Measurements from ENCODE around the gene VWA2.

VWA2 gene

GRCh38 chr10:114313866-114314265, 74.8 kb downstream of the VWA2 start:
- TF ChIP-seq, protein P1, sequence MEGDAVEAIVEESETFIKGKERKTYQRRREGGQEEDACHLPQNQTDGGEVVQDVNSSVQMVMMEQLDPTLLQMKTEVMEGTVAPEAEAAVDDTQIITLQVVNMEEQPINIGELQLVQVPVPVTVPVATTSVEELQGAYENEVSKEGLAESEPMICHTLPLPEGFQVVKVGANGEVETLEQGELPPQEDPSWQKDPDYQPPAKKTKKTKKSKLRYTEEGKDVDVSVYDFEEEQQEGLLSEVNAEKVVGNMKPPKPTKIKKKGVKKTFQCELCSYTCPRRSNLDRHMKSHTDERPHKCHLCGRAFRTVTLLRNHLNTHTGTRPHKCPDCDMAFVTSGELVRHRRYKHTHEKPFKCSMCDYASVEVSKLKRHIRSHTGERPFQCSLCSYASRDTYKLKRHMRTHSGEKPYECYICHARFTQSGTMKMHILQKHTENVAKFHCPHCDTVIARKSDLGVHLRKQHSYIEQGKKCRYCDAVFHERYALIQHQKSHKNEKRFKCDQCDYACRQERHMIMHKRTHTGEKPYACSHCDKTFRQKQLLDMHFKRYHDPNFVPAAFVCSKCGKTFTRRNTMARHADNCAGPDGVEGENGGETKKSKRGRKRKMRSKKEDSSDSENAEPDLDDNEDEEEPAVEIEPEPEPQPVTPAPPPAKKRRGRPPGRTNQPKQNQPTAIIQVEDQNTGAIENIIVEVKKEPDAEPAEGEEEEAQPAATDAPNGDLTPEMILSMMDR (IDR thresholded peaks at IDR 0.05; ENCODE audit: low read depth, low read length), result no peak
- H3K4me3 ChIP-seq (replicated peaks in 1 of 2; ENCODE audit: low read depth in 2 of 2, low read length in 2 of 2), result no peak overlapping the region
- no peak for DNase-seq (ENCODE audit: low read depth in 2 of 2)

- H3K4me3 ChIP-seq (replicated peaks in 1 of 2; ENCODE audit: low read depth in 2 of 2, low read length in 2 of 2), result no peak overlapping the region
- TF ChIP-seq, protein P1 (IDR thresholded peaks at IDR 0.05; ENCODE audit: low read depth, low read length), result no peak
- no peak for DNase-seq (ENCODE audit: low read depth in 2 of 2)
Measured at GRCh38 chr10:114315566-114316420, 76.7 kb downstream of the VWA2 start.

DNA sequence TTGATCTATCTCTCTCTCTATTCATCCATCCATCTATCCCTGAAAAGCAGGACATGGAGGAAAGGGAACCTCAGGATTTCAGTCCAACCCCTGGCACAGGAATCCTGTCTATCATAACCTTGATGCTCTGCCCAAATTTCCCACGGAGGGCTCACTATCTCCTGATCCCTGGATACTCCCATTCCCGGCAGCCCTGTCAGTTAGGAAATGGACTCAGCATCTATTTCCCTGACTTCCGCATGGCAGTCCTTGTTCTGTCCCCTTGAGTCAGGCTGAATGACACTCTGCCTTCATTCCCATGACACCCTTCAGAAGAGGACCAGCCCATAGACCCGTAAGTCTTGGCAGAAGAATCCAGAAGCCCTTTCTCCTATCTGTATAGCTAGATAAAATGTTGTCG, 77.7 kb downstream of the VWA2 start:
- no peak overlapping the region for H3K4me3 ChIP-seq (replicated peaks in 1 of 2; ENCODE audit: low read depth in 2 of 2, low read length in 2 of 2)
- TF ChIP-seq, protein P1 (IDR thresholded peaks at IDR 0.05; ENCODE audit: low read depth, low read length), result no peak
- DNase-seq (ENCODE audit: low read depth in 2 of 2), result no peak

GRCh38 chr10:114319406-114320248, 80.6 kb downstream of the VWA2 start:
- no peak for DNase-seq (ENCODE audit: low read depth in 2 of 2)
- TF ChIP-seq, protein P1 (IDR thresholded peaks at IDR 0.05; ENCODE audit: low read depth, low read length), result no peak
- H3K4me3 ChIP-seq (replicated peaks in 1 of 2; ENCODE audit: low read depth in 2 of 2, low read length in 2 of 2), result no peak overlapping the region

GRCh38 chr10:114320249-114321116, 81.4 kb downstream of the VWA2 start:
- H3K4me3 ChIP-seq (replicated peaks in 1 of 2; ENCODE audit: low read depth in 2 of 2, low read length in 2 of 2), result no peak overlapping the region
- TF ChIP-seq, protein P1 (IDR thresholded peaks at IDR 0.05; ENCODE audit: low read depth, low read length), result no peak
- DNase-seq (ENCODE audit: low read depth in 2 of 2), result no peak

DNA sequence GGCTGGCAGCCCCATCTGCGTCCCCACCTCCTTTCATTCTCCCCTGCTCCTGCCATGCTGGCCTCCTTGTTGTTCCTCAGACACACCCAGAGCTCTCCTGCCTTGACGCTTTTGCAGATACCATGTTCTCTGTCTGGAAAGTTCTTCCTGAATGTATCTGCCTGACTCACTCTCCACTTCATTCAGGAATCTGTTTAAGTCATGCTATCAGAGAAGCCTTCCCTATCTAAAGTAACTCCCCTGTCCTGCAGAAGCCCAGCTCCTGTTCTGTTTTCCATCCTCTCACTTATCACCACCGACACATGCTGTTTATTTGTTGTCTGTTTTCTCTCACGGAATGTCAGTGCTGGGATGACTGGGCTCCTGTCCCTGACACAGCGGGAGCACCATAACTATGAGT, 83.3 kb downstream of the VWA2 start:
- TF ChIP-seq, protein P1 (IDR thresholded peaks at IDR 0.05; ENCODE audit: low read depth, low read length), result no peak
- peak in 1 of 2 donors; percentile 60 for DNase-seq (ENCODE audit: low read depth in 2 of 2)
- no peak overlapping the region for H3K4me3 ChIP-seq (replicated peaks in 1 of 2; ENCODE audit: low read depth in 2 of 2, low read length in 2 of 2)

All from cardiac fibroblast (primary cell).